Activated CD8-positive, alpha-beta memory T cell treated with anti-CD3 and anti-CD28 coated beads, Interleukin-2, amount 50 U/mL, for 24 hours (primary cell): ENCODE measurements around the gene CLEC16A.

ENCODE experiments used
- DNase-seq: peaks from one replicate; pipeline ENCODE4 v3.0.0-alpha.2; 2020; ENCODE audit errors: extremely low read depth

The CLEC16A gene

GRCh38 chr16:11084876-11085485 is 140.6 kb downstream of the CLEC16A start:
- no peak for DNase-seq

- DNase-seq = no peak
These were observed 141.6 kb downstream of the CLEC16A start for GRCh38 chr16:11085916-11086315.

GRCh38 chr16:11087691-11088073 is 143.3 kb downstream of the CLEC16A start:
- no peak for DNase-seq

DNA sequence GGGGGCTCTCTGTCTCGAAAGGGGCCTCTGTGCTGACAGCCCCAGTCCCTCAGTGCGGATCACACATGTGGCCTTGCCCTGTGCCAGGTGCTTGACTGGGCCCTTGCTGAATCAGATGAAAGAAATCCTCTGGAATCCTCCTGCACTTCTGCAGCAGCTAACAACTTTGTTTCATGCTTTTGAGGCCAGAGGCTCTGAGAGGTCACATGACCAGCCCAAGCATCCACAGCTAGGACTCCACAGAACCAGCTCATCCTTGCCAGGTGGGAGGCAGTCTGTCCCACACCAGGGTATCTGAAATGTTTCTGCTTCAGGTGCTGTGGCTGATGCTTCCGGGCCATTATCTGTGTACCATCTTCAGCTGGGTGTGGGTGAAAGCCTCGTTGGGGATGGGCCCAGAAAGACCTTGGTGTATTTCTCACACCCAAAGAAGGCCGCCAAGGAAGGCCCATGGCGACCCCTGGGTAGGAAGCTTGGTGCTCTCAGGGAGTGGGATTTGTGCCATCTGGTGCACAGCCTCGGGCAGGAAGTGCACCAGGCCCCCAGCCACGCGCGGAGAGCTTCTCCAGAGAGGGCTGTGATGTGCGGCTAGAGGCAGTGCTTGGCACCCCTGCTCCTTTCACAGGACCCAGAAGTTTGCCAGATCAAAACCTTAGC is 143.8 kb downstream of the CLEC16A start:
- DNase-seq = no peak

GRCh38 chr16:11088831-11089230 is 144.5 kb downstream of the CLEC16A start:
- DNase-seq = no peak

DNA sequence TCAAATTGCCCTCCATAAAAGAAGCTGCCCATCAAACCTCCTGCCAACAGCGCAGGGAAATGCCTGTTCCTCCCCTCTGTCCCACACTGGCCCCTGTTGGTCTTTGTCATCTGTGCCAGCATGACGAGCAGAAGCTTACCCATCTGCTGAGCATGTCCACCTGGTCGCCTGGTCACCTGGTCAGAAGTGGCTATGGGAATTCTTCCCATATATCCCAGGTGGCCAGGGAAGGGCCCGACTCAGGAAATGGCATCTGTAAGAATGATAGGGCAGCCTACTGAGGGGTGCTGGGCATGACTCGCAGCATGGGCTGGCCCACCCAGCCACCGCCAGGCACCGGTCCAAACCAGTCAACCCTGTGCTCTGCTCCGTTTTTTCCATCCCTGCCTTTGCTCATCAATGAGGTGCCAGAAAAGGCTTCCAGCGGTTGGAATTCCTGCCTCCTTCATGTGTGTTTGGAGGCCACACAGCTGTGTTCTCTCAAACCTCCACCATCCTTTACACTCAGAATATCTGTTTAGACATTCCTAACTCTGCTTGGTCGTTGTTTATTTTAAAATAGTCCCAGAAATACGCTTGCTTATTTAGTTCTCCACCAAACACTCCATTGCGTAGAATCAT is 145.2 kb downstream of the CLEC16A start:
- no peak for DNase-seq

DNA sequence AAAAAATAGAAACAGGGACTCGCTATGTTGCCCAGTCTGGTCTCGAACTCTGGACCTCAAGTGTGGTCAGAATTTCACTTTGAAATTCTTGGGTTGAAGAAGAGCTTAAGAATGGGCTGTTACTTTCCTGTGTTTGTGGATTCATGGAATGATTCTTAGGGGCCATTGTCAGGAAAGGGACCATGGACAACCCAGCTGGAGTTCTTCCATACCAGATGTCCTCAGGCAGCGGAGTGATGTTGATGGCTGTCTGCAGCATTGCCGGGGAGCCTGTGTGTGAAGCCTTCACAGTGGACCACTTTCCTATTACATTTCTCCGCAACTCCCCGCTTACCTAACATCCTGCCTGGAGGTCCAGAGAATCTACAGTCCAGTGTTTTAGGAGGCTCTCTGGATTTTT is 145.9 kb downstream of the CLEC16A start:
- DNase-seq = no peak

GRCh38 chr16:11091021-11091785 is 146.8 kb downstream of the CLEC16A start:
- no peak for DNase-seq

DNA sequence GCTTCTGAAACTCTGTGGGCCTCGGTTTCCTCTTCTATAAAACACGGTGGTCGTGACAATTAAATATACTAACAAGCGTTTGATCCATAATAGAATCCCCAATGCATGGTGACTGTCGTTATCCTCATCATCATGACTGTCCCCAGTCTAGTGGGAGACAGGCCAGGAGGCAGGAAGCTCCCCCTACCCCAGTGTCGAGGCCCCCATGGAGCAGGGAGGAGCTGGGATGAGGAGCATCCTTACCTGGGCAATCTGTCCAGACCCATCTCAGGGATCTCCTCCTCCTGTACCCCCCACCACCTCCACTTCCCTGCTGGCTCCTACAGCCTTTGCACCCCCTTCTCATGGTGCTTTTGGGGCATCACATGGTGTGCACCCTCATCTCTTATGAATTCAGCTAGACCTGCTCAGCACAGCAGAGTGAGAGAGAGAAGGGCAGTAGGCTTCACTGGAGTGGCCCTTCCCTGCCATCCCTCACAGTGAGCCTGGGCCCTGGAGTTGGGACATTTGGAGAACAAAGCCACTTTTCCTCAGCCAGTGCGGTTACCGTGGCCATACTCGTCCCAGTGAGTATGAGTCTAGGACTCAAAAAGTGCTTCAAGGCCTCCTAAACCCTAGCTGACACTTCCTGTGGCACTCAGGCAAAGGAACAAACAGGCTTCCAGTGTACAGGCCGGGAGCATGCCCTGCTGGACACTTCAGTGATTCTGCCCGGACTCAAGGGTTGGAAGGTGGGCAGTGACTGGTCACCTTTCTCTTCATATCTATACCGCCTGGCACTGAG is 148.6 kb downstream of the CLEC16A start:
- DNase-seq = no peak

- no peak for DNase-seq
These were observed 149.3 kb downstream of the CLEC16A start for GRCh38 chr16:11093572-11094074.

DNA sequence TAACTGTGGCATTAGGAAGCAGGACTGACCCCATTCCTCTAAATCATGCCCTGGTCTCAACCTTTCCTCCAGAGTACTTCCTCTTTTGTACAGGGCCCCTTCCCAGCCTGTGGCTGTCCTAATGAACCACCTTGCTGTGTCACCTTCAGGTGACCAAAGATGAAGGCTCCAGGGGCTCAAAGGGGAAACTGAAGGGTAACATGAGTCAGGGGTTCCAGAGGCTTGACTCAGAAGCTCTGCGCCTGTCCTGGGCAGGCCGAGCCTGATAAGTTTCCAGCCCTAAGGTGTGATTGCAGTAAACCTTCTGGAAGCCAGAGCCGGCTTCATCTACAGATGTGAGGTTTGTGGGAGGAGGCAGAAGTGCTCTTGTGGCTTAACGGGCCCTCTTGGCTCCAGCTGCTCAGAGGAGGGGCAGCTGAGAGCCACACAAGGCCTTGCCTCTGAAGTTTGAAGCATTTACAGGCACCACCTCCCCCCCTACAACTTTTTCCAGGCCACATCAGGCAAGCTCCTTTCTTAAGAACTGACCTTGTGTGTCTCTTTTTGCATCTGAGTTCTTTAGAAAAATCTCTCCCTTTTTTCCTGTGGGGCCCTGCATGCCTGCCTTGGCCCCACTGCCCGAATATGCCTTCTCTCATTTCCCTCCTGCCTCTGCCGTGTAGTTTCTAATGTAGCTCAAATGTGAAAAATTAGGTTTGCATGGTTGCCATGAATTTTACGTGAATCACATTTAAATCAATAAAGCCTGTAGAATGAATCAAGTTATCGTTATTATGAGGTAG is 149.9 kb downstream of the CLEC16A start:
- no peak for DNase-seq

DNA sequence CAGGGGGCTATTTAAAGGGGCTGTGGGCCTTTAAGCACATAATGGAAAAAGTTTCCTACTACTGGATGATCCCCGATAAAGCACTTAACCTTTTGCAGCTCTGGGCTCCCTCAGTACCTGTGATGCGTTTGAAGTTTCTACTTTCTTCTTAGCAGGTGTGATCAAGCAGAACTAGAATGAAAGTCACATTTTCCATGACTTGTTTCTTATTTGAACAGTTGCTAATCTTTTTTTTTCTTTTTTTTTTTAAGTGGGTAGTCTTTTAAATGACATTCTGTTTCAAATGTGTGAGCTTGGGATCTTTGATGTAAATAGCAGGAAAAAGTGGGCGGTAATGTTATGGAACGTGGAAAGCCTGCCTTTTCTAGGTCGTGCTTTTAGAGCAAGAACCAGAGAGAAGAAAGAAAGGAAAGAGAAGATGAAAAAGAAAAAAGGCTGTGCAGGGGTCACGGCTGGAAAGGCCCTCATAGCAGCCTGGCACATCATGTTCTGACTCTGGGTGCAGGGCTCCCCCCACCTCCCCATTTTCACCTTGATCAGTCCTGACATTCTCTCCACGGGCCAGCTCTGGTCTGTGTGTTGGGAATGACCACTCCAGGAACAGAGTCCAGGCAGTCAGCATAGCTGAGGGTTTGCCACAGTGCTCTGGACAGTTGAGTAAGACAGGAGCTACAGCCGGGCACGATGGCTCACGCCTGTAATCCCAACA is 150.6 kb downstream of the CLEC16A start:
- DNase-seq = no peak

DNA sequence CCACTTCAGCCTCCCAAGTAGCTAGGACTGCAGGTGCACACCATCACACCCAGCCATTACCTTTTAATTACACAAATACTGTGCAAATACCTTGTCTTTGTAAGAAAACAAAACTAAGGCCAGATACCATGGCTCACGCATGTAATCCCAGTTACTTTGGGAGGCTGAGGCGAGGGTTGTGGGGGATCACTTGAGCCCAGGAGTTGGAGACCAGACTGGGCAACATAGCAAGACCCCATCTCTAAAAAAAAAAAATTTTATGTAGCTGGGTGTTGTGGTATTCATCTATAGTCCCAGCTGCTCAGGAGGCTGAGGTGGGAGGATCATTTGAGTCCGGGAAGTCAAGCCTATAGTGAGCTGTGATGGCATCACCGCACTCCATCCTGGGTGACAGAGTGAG is 151.6 kb downstream of the CLEC16A start:
- no peak for DNase-seq

GRCh38 chr16:11097094-11097786 is 152.9 kb downstream of the CLEC16A start:
- no peak for DNase-seq

DNA sequence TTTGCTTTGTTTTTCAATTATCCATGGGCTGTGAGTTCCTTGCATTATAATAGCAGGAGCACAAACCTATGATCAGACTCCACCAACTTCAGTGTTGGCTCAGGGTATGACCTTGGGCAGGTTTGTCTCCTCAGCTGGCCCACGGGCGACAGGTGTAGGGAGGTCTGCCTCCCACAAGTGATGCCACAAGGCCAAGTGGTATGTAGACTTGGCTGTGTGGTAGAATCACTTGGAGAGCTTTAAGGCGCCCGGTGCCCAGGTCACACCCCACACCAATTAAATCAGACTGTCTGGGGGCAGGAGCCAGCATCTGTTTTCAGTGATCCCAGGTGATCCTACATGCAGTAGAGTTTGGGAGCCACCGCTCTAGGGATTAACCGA is 153.4 kb downstream of the CLEC16A start:
- DNase-seq = no peak

GRCh38 chr16:11098601-11099390 is 154.4 kb downstream of the CLEC16A start:
- no peak for DNase-seq

DNA sequence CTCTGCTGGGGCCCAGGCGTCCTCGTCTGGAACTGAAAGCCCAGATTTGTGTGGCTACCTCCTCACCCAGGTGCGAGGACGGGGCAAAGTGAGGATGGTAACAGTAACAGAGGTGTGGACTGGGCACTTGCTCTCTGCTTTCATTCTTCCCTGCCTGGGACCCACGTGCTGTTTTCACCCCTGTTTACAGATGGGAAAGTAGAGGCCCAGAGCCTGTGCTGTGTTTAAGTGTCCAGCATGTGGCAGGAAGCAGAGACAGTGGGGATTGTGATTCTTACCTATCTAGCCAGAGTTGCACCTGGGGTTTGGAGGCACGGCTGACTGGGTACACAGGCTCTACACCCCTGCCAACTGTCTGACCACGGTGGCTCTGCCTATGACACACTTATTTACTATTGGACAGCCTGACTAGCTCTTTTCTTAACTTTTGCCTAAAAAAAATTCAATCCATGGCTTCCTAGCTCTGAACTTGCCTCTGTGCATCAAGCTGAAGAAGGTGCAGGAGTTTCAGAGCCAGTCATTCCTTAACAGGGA is 155.4 kb downstream of the CLEC16A start:
- DNase-seq = no peak

DNA sequence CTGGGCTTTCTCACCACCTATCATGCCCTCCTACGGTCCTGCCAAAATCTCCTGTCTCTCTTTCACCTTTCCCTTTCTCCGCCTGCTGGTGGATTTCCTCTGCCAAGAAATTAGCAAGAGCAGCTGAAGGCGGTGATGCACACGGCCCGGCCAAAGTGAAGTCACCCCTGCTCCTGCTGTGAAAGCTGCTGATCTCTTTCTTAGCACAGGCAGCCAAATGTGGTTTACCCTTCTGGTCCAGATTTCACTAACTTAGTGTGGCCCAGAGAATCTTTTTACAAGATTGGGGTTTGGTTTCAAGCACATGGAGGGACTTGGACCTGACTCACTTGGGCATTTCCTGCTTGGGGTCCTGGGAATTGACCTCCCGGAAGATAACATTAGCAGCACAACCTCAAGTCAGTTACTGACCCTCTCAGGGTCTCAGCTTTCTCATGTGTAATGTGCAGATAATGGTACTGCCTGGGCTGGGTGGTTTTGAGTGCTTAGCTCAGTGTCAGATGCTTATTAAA is 155.9 kb downstream of the CLEC16A start:
- DNase-seq = no peak
